GM19467 (cell line): ENCODE measurements around the gene BCL2.

Experiments
- ATAC-seq: cut with Tn5 transposase; IDR thresholded peaks from one replicate; pipeline ENCODE4 v1.9.1; 2021; ENCODE audit warnings: mild to moderate bottlenecking, moderate library complexity; ENCODE audit not compliant: unreplicated experiment

BCL2 gene

DNA sequence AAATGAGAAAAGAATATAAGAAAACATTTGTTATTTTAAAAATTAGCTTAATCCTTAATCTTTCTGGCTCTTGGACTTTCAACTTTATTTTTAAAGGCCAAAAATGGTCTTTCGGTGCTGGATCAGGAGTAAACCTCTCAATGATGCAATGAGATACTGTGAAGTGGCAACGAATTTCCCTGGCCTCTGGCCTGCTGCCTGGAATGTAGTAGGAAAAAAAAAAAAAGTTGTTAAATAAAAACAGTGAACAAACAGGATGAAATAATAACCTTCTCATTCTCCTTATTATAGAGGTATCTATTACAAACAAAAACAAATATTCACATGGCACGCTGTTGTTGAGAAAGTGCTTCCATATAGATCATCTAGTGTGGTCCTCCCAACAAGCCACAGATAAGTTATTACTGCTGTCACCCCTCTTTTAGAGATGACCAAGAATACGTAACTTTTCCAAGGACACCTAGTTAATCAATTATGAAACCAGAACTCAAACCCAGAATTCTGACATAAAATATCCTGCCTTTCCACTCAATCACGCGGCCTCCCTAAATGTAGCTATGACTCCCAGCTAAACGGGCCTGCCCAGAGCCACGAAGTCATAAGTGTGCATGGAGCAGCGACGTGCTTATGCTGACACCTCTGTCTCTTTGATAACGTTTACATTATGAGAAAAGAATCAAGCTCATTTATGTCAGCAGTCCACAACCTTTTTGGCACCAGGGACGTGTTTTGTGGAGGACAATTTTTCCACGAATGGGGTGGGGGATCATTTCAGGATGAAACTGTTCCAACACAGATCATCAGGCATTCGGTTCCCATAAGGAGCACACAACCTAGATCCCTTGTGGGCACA, 170.9 kb downstream of the BCL2 start:
- ATAC-seq, result no peak

DNA sequence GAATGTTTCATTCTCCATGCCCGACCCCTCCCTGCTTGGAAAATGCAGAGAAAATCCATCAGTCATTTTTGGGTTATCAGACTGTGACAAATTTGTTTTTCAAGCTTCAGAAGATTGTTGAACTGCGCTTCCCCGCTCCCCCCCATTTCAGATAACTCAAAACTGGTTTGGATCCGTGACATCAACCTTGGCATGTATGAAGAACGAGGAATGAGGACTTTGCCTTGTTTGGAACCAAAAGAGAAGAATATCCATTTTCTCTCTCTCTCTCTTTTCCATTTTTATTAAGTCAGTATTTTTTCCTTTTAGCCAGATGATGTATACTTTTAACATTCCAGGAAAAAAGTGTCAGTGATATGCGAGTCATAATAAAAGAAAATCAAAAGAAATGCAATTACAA, 171.6 kb downstream of the BCL2 start:
- no peak for ATAC-seq

DNA sequence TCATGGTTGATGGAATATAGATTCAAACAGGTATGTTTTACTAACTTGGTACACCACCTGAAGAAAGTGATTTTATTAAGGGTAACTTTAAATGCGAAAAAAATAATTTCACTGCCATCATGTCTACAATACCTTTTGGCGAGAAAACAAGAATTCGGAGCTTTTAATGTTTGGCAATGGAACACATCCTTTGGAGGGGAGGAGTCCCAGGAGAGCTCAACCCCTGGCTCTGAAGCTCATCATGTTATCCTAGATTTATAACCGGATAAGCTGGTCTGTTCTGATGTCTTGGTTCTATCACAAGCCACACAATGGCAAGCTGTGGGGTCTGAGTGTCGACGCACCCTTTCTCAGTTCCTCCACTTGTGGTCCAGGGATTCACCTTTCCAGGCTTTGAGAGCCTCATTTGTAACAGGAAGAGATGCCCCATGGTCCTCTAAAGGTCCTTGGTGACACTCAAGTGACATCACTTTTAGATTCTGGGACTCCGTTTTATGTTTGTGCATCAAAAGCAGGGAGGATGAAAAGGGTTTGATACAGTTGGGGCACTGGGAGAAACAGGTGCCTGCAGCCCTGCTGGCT, 172.7 kb downstream of the BCL2 start:
- ATAC-seq, result no peak

DNA sequence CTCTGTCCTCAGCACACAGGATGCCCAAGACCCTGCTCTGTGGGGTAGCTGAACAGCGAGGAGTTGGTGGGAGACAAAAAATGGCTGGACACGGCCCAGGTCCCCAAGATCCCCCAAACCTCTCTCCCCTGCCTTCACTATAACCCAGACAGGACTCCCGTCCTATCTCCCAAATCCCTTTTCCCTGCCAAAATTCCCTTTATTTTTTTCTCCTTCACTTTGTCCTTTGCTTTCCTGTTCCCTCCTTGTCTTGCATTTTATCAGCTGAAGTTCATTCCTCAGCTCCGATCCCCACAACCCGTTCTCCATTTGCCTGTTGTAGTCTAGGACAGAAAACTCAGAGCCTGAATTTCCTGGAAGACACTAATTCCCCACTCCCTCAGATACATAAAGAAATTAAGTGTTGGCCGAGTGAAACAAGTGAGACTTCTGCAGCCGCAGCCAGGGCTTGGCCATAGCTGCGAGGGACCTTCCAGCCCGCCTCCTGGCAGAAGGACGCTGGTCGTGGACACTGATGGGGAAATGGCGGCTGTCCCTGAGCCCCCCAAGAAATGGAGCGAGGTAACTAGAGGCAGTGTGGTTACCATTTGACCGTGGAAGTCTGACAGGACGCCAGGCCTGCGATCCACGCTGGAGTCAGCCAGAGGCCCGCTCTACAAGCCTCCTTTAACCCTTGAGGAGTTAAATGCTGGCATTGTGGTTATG, 173.6 kb downstream of the BCL2 start:
- ATAC-seq, result no peak

DNA sequence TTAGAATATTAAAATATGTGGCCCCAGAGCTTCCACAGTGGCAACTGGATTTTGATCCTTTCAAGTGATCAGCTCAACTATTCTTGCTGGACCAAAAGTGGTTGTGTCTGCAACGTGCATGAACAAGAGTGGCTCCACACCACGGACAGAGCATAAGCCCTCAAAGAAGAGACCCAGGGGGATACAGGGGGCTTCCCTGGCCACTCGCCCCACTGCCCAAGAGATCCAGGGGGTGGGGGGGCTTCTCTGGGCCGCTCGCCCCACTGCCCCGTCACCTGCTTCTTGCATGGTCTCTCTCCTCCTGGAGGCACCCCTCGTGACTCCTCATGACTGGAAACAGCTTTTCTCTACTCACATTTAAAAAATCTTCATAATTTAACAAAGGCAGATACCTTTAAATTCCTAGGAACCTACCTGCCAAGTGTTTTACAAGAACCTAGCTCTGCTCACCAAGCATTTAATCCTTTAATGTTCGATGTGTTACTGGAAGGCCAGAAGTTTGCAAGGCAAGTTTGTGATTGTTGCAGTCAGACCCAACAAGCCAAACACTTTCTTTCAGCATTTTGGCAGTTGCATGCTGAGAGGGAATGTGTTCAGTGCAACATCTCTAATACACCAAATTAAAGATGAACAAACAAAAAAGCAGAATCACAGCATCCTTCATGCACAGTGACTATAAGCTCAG, 174.3 kb downstream of the BCL2 start:
- ATAC-seq, result no peak

DNA sequence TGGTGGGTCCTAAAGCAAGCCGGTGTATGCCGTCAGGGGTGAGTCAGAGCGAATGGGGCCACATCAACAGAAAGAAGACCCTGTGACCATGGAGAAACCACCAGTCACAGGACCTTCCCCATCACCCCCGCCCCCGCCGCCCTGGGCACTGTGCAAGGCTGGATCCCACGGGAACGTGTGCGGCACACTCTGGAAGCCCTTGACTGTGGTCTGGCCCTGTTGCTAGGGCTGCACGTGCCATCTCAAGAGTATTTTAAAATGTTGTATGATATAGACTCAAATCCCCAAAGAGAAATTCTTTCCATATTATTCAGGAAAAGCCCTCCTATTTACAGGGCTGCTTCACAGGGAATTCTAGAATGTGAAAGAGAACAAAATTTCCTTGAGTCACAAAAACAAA, 174.8 kb downstream of the BCL2 start:
- ATAC-seq, result no peak

DNA sequence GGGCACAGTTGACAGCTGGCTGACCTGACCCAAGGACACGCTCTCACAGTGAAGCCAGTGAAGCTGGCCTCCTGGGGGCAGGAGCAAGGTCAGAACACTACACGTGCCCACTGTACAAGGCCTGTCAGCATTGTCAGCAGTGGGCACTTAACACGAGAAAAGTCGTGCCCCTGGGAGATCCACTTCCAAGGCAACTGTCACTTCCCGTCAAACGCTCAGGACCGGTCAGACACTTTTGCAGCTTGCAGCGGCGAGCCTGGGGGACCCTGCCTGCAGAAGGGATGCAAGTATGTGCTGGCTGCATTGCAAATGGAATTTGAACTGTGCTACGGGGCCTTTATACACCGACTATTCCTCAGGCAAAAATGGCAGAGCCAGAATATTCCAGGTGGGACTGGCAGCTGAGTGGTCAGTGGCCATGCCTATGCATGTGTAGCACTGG, 176.2 kb downstream of the BCL2 start:
- no peak for ATAC-seq

DNA sequence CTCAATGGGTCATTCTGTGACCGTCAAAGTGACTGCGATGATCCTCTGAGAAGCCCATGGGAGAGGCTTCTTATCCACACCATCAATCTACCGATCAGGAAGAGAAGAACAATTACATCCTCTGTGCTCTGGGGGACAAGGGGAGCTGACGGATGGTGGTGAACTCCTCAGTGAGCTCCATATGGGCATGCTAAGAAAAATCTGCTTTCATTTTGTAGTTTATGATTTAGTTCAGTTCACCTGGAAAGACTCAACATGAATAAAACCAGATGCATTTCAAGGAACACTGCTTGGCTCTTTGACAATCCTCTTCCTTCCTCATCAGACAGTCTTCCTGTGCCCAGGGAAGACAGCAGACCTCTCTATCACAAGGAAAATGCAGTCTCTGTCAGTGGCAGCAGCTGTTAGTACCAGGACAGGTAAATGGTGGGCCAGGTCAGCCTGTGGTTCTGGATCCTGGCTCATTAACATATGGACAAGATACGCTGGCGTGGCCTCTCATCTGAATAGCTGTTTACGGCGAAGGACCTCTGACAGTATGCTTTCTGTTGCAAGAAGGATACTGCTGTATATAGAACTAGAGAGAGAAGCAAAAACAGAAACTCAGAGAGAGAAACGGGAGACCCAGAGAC, 176.9 kb downstream of the BCL2 start:
- ATAC-seq, result no peak

DNA sequence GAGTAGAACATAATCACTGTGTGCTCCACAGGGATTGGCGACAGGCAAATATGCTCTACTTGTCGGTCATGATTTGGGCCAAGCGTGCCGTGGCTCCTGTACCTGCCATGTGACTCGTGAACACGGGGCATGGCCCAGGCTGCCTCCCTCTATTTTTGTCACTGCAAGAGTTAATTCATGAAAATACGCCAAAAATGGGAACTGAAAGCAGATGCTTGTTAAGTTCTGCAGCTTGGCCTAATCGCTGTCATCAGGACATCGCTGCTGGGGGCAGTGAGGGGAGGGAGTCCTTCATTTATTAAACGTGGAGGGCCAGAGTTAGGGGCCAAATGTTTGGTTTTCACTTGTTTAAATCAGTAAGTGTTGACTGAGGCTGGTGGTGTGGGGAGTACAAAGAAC, 177.8 kb downstream of the BCL2 start:
- ATAC-seq, result peak; percentile 37

DNA sequence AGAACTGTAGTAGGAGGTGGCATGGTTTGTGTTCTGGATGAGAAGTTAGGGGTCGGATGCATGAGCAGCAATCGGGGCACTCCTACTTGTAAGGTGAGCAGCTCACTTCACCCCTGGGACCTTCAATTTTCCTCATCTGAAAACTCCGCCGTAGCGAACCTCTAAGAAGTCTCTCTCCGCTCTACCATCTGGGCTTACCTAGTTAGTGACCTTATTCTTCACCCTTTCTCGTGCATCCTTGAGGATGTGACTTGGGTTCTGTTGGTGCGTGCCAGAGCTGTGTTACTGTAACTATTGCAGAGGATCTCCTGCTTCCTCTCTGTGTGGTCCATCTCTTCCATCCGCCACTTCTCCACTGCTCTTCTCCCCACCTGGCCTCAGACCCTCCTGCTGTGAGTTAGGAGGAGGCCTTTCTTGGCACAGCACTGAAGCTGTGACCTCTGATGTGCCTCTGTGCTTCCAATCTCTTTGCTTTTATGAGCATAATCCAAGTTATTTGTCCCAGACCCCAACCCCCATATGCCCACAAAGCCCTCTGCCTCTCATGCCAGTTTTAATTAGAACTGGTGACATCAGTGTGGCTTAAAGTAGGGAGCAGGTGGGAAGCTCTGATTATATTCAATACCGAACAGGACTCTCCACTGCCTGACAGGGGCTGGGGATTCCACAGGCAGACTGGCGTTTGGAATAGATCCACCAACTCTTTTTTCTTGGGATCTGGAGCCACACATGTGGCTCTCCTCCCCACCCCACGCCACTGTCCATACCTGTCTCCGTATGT, 178.4 kb downstream of the BCL2 start:
- no peak for ATAC-seq

DNA sequence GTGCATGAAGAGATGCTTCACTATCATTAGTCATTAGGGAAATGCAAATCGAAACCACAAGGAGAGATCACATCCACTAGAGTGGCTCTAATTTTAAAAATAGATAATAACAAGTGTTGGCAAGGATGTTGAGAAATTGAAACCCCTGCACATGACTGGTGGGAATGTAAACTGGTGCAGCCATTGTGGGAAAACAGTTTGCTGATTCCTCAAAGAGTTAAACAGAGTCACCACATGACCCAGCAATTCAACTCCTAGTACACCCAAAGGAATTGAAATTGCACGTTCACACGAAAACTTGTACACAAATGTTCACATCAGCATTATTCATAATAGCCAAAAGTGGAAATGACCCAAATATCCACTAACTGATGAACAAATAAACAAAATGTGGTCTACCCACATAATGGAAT, 179.5 kb downstream of the BCL2 start:
- no peak for ATAC-seq

DNA sequence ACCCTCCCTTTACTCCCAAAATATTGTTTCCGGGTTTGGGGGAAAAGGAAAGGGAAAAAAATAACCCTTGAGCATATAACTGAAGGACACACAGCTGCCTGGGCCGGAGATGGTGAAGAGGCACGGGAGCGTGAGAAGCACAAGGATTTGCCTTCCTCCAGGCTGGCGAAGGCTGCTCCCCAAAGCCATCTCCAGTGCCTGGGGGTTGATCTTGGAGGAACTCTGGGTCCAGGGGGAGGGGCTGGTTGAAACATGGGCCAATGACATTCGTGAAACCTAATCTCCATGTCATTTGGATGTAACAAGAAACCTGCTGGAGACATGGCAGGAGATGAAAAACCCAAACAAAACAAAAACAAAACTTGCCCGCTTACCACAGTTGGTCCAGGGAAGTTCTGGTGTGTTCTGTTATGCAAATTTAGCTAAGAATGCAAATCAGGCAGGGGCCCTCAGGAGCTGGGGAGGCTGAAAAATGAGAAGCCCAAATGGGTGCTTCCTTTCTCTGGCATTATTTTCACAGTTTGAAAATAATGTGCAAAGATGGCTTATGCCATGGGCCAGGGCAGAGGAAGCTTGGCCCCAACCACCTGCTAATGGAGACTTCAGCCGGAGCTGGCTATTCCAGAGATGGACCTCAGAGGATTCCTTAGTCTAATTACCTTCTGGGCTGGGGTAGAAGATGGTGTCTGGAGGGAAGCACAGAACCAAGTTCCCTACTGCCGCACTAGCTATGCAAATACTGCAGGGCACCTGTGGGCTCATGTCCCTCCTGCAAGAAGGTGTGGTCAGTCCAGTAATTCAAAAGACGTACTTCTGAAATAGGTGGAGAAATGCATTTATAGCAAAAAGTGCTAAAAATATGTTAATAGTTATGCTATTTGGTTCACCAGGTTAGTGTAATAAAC, 180.9 kb downstream of the BCL2 start:
- peak; percentile 58 for ATAC-seq

DNA sequence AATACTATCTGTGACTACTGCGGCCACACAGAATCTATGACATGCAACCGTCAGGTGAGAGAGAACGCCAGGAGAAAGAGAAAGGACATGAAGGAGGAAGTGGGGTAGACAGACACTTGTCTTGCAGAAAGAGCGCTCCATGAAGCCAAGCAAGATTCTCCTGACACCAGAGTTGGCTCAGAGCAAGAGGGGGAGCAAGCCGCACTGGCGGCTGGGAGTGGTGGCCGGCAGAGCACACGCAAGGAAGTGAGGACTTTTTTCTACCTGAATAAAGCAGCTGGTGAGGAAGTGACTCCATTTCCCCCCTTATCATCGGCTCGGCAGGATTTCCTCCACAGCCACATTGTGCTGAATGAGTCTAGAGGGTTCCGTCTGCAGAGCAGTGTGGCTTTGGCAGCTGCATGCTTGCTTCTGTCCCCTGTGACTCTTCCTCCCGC, 181.6 kb downstream of the BCL2 start:
- peak; percentile 29 for ATAC-seq

DNA sequence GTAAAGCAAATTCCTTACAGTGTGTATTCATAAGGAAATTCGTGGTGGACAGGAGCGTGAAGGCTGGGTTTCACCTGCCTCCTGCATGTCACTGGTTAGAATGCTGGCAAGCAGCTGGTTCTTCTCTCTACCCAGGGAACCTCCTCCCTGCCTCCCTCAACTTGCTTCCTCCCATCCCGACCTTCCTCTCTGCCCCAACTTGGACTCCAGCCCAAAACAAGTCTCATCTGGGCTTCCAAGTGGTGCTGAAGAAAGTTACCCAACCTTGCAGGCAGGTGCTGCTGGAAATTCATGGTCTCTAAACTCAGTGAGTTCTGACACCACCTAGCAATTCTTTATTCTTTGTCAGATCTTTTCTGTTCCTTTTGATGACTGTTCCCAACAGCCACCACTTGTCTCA, 184.5 kb downstream of the BCL2 start:
- no peak for ATAC-seq

DNA sequence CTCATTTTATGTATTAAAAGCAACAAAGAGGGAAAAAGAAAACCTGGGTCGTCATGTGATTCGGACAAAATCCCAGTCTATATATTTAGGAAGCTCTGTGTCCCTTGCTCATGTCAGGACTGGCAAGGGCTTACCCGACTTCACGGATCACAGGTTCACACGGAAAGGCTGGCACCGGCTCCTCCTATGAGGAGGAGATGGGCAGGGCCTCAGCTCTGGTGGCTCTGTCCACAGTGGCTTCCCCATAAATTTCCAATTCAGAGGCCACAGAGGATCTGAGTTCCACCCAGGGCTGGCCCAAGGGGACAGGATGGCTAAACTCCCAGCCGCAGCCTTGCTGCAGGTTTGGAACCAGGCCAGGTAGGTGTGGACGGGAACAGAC, 186.8 kb downstream of the BCL2 start:
- no peak for ATAC-seq

DNA sequence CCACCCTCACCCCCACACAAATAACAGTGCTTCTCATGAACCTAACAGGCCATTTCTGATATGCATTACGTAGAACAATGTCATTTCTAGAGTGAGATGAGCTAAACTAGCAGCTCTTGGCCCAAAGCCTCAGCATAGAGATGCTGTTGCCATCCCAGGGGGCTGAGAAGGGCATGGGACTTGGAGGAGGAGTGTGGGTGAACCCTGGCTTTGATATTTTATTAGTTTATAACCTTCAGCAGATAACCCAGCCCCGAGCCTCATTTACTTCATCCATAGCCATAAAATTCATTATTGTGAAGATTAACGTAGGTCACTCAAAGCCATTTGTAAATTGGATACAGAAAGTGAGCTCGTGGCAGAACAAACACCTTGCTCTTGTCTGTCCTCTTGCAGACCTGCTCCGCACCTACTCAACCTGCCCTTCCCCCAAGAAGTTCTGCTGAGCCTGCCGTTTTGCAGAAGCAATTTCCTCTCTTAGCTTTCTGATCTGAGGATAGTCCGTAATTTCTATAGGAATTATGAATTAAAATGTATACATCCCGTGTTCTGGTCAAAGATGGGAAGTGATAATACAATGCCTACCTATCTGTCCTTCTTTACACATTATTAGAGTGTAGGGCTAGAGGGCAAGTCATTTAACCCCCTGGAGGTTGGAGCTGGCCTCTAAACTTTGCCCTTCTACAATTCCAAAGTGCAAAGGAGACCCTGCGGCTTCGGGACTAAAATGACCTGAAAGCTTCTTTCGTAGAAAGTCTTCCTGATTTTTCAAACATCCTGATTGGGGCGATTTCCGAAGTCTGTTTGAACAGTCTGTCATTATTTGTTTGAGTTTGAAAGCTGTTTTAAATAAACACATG, 187.4 kb downstream of the BCL2 start:
- no peak for ATAC-seq

DNA sequence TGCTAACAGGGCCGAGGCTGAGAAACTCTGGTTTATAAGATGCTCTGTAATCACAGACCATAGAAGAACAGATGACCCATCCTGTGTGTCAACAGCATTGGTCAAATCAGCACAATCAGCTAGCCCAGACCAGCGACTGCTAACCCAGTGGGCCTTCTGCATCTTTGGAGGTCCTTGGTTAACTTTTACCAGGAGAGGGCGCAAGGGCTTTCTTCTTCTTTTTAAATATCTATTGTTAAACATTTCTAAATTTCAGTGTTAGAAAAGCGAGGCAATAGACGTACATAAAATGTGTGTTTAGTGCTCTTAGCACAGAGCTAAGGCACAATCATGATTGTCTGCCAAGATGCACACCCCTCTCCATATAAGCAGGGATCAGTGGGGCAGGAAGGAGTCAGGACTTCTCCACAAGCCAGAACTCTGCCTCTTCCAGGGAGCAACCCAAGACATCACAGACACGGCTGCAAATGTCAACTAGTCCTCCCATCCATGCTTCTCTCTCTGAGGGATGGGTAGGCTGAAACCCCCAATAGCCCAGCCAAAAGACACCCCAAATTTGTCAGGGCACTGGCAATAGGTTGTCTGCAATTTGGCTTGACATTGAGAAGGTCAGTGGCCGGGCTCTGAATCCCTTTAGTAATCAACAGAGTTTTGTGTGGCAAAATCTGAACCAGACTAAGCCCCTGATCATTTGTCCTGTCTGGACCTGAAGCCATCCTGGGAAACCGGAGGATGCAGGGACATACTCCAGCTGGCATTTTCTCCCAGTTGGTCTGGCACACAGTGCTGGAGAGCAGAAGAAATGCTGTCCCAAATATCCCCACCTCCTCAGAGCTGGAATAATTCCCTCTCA, 188.2 kb downstream of the BCL2 start:
- no peak for ATAC-seq
